NCI-H524 (cell line): ENCODE results near the gene SEC63.
"Not testable (repeated sequence)": the region's sequence is repeated elsewhere in the genome, so short reads cannot be mapped to it uniquely, and the experiment has no call there.

Source experiments
- DNase-seq, 2 experiments: peaks; one replicate each; lab custom pipeline; 2025; lab: John Stamatoyannopoulos, UW

Gene SEC63

GRCh38 chr6:107972413-107973096, 14.5 kb upstream of the SEC63 start:
- no peak for DNase-seq

DNA sequence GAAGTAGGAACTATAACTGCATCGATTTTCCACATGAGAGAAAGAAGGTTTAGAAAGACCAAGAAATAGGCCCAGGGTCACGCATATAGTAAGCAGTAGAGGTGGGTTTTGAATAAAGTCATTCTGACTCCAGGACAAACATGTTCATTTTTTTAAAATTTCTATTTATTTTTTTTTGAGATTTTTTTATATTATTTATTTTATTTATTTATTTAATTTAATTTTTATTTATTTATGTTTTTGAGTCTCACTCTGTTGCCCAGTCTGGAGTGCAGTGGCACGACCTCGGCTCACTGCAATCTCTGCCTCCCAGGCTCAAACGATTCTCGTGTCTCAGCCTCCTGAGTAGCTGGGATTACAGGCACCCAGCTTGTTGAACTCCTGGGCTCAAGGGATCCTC, 13.2 kb upstream of the SEC63 start:
- DNase-seq: no peak

DNA sequence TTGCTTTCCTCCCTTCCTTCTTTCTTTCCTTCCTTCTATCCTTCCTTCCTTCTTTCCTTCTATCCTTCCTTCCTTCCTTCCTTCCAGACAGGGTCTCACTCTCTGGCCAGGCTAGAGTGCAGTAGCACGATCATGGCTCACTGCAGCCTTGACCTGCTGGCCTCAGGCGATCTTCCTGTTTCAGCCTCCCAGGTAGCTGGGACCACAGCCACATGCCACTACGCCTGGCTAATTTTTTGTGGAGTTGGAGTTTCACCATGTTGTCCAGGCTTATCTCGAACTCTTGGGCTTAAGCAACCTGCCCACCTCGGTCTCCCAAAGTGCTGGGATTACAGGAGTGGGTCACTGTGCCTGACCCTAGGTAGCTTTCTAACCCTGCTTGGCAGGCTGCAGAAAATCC, 12.2 kb upstream of the SEC63 start:
- DNase-seq: no peak

- DNase-seq: peak; percentile 54 to 84
These were observed 10.1 kb upstream of the SEC63 start for GRCh38 chr6:107968081-107968480.

DNA sequence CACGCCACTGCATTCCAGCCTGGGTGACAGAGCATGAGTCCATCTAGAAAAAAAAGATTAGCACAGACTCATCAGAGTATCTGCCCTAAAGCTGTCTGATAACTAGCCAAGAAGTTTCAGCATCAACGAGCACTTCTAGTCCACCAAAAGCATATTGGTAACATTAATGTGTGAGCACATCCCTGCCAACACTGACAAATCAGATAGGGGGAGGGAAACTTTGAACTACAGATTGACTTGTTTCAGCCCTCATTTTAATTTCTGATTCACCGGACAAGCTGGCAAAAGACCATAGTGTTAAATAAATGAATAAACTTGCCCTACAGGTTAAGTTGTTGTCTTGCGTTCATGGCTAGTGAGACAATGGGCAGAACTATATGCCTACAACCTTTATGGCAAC, 7.7 kb upstream of the SEC63 start:
- DNase-seq: no peak

DNA sequence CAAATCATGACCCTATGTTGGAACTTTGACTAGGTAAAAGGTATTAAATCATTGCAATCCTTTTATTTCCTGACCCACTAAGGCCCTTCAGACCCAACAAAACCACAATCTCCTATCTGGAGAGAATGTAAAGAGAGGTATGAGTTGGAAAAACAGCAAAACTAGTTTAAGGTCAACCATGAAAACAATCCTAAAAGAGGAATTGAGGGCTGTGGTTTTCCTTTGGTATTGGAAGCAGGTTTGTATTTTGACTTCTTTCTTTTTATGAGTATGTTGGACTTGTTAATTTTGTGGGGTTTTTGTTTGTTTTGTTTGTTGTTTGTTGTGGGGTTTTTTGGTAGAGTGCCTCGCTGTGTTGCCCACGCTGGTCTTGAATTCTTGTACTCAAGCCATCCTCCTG, 4.7 kb upstream of the SEC63 start:
- no peak for DNase-seq

- no peak for DNase-seq
These were observed 1.4 kb upstream of the SEC63 start for GRCh38 chr6:107959392-107959791.

DNA sequence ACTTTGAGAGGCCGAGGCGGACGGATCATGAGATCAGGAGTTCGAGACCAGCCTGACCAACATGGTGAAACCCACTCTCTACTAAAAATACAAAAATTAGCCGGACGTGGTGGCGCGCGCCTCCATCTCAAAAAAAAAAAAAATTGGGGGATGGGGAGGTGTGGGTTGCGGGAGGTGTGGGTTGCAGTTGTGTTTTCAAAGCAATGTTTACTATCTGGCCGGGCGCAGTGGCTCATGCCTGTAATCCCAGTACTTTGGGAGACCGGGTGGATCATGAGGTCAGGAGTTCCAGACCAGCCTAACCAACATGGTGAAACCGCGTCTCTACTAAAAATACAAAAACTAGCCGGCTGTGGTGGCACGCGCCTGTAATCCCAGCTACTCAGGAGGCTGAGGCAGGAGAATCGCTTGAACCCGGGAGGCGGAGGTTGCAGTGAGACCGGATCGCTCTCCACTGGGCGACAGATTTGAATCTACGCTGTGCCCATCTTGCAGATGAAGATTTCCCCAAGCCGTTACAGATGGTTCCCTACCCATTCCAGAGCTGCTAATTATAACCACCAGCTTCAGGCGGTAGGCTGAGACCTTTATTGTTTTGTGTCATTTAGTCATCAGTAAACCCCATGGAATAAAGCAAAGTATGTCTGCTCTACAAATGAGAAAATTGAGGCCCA, 818 bp upstream of the SEC63 start:
- not testable (repeated sequence) for DNase-seq

DNA sequence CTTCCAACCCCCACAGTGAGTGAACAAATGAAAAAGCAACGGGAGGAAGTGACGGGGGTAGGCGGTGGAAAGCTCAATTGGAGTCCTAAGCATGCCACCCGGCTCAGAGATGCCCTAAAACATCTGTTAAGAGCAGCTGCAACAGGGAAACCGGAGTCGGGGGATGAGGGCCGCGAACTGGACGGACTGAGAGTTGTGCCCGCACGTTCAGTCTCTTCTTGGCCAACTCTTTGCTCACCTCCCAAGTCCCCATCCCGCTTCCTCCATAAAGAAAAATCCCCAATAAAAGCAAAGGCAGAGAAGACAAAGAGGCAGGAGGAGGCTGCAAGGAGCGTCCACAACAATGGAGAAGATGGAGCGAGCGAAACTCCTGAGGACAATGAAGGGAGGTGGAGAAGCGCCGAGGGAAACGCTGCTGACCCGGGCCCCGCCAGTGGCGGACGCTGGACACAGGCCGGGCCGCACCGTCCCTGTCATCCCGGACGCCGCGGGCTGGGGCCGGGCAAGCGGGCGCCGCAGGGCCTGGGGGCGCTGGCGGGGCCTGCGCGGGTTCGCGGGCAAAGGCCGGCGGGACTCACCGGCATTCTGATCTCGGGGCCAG, 600 bp downstream of the SEC63 start:
- DNase-seq: peak in 1 of 2 experiments; percentile 73

GRCh38 chr6:107956586-107957307, 1.3 kb downstream of the SEC63 start:
- DNase-seq: peak in 1 of 2 experiments; percentile 68

DNA sequence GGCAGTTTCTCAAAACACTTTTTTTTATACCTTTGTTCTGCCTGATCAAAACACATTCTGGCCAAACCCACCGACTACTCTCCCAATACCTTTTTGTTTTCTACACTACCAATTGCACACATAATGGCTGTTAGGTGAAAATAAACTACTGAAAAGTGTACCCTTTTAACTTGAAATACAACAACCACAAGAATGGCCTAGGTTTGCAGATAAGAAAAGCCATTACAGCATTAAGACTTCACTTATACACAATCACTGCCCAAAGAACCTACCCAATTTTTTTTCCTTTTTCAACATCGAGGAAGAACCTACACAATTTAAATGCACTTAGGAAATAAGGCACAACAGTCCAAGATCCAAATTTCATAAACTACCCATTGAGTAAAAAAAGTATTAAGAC, 1.8 kb downstream of the SEC63 start:
- no peak for DNase-seq

GRCh38 chr6:107953858-107954414, 4.1 kb downstream of the SEC63 start:
- not testable (repeated sequence) for DNase-seq

GRCh38 chr6:107943626-107944439, 14.2 kb downstream of the SEC63 start:
- no peak for DNase-seq

DNA sequence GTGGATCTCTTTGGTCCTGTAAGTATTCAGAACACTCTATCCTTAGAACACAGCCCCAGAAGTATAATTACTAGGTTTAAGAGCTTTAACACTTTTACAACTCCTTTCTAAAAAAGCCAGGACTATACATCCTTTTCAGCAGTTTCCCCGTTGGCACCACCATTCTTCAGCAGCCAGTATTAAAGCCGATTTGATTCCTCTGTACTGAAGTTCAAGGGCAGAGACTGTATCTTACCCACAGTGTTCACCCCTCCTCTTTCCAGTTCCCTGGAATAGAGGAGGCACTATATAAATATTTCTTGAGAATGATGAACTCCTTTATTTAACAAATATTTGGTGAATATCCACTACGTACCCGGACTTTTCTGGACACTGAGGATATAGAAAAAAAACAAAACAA, 15.9 kb downstream of the SEC63 start:
- DNase-seq: no peak

GRCh38 chr6:107941627-107942026, 16.4 kb downstream of the SEC63 start:
- peak in 1 of 2 experiments; percentile 69 for DNase-seq

DNA sequence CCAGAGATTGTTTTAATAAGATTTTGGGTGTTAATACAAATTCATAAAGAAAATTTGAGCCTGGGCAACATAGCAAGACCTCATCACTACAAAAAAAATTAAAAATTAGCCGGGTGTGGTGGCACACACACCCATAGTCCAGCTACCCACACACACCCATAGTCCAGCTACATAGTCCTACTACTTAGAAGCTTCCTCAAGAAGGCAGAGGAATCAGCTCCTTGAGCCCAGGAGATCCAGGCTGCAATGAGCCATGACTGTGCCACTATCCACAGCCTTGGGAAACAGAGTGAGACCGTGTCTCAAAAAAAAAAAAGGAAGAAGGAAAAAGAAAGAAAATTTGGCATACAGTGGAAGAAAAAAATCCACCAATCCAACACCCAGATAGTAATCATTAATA, 16.8 kb downstream of the SEC63 start:
- no peak for DNase-seq

GRCh38 chr6:107936910-107937292, 21.1 kb downstream of the SEC63 start:
- not testable (repeated sequence) for DNase-seq

GRCh38 chr6:107936162-107936909, 21.7 kb downstream of the SEC63 start:
- no peak for DNase-seq

DNA sequence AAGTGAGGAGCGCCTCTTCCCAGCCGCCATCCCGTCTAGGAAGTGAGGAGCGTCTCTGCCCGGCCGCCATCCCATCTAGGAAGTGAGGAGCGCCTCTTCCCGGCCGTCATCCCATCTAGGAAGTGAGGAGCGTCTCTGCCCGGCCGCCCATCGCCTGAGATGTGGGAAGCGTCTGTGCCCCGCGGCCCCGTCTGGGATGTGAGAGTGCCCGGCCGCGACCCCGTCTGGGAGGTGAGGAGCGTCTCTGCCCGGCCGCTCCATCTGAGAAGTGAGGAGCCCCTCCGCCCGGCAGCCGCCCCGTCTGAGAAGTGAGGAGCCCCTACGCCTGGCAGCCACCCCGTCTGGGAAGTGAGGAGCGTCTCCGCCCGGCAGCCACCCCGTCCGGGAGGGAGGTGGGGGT, 23.8 kb downstream of the SEC63 start:
- DNase-seq: not testable (repeated sequence)

DNA sequence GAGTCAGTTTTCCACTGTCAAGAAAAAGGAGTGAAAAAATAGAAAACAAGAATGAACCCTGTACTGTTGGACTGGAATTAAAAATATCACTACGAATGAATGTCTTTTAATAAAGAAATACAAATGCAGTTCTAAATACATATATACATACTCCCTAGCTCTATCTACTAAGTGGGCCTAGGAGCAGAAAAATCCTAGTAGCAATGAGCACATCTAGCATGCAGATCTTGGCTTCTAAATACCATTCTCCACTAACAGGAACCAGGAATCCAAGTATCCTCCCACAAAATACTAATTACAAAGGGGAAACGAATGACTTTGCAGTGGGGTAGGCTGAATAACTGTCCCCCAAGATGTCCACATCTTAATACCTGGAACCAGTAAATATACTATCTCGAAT, 25.4 kb downstream of the SEC63 start:
- no peak for DNase-seq

- no peak for DNase-seq
These were observed 26.1 kb downstream of the SEC63 start for GRCh38 chr6:107931894-107932293.
